HG02943 (cell line): ENCODE measurements around the gene UBXN6.

ENCODE experiments used
- ATAC-seq: cut with Tn5 transposase; IDR thresholded peaks from one replicate; pipeline ENCODE4 v1.9.1; 2021; ENCODE audit warnings: mild to moderate bottlenecking, low read depth, moderate library complexity; ENCODE audit not compliant: unreplicated experiment

The UBXN6 gene

GRCh38 chr19:4414800-4415321 lies 42.7 kb downstream of the UBXN6 start:
- ATAC-seq: no peak

DNA sequence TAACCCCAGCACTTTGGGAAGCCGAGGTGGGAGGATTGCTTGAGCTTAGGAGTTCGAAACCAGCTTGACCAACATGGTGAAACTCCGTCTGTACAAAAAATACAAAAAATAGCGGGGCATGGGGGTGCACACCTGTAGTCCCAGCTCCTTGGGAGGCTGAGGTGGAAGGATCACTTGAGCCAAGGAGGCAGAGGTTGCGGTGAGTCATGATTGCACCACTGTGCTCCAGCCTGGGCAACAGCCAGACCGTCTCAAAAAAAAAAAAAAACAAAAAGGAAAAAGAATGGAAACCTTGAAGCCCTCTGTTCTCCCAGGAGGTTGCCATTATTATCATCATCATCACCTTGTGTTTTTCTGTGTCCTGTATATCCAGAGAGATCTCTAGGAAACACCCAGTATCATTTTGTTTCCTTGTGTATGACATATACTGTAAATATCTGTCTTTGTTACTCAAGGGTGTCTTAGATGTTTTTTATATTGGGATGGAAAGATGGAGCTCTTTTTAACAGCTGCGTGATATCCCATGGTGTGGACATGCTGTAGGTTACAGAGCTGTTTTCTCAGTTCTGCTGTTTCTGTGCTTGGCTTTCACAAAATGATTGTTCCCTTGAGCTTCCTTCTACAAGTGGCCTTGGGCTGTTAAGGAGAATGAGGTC lies 43.3 kb downstream of the UBXN6 start:
- ATAC-seq: no peak

GRCh38 chr19:4413588-4413987 lies 44.0 kb downstream of the UBXN6 start:
- no peak for ATAC-seq

GRCh38 chr19:4409123-4409933 lies 48.3 kb downstream of the UBXN6 start:
- no peak for ATAC-seq

DNA sequence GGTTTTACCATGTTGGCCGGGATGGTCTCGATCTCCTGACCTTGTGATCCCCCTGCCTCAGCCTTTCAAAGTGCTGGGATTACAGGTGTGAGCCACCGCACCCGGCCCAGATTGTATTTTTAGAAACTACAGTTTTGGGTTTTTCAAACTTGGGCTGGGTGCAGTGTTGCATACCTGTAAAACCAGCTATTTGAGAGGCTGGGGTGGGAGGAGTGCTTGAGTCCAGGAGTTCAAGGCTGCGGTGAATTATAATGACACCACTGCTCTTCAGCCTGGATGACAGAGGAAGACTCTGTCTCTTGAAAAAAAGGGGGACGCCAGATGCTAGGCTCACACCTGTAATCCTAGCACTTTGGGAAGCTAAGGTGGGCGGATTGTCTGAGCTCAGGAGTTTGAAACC lies 51.0 kb downstream of the UBXN6 start:
- ATAC-seq: no peak

GRCh38 chr19:4405977-4406376 lies 51.6 kb downstream of the UBXN6 start:
- no peak for ATAC-seq

- ATAC-seq: no peak
Measured at GRCh38 chr19:4403005-4403761, 54.4 kb downstream of the UBXN6 start.

DNA sequence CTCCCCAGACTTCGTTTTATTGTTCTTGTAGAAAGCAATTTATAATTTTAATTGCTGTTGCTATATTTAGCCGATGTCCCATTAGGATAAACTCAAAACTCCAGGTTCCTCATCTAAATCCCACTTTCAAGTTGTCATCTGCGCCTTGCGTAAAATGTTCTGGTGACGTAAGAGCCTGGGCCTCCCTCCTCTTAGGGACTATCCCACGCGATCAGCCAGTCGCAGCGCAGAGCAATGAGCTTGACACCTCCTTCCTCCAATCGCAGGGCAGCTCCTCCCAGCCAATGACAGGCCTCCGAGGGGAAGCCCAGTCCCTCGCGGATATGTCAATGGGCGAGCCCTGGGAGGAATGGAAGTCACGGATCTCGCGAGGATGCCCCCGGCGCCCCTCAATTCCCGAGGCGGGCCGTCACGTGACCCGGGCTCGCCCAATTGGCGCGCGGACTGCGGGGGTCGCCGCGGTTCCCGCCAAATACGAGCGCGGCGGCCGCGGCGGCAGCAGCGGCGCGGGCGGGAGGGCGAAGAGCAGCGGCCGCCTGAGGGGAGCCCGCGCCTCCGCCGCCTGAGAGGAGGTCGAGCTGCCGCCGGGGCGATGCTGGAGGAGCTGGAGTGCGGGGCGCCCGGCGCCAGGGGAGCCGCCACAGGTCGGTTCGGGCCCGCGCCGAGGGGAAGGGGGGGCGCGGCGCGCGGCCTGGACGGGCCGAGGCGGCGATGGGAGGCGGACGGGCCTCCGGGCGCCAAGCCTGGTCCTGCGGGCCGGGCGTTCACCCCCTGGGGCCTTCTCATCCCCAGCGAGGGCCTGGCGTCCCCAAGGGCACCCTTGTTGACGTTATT lies 55.2 kb downstream of the UBXN6 start, which contains the start of gene CHAF1A:
Gene CHAF1A (plus strand): TSS at position 470 of the 834 bp plus-strand sequence. CDS start 123 bp downstream, at position 593.
- peak; percentile 76 for ATAC-seq

DNA sequence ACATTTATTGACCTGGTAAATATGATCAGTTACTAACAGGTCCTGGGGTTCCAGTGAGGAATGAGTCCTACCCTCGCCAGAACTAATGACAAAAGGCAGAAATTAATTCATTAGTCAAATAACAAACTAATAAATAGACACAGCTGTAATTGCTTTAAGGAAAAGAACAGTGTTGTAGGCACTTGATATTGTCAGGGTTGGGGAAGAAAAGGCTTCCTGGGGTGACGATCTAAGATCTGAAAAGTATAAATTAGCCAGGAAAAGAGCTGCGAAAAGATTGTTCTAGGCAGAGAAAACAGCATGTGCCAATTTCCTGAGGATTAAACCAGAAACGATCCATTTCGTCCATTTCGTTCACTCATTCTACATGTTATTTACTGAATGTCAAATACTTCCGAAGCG lies 55.8 kb downstream of the UBXN6 start:
- no peak for ATAC-seq

DNA sequence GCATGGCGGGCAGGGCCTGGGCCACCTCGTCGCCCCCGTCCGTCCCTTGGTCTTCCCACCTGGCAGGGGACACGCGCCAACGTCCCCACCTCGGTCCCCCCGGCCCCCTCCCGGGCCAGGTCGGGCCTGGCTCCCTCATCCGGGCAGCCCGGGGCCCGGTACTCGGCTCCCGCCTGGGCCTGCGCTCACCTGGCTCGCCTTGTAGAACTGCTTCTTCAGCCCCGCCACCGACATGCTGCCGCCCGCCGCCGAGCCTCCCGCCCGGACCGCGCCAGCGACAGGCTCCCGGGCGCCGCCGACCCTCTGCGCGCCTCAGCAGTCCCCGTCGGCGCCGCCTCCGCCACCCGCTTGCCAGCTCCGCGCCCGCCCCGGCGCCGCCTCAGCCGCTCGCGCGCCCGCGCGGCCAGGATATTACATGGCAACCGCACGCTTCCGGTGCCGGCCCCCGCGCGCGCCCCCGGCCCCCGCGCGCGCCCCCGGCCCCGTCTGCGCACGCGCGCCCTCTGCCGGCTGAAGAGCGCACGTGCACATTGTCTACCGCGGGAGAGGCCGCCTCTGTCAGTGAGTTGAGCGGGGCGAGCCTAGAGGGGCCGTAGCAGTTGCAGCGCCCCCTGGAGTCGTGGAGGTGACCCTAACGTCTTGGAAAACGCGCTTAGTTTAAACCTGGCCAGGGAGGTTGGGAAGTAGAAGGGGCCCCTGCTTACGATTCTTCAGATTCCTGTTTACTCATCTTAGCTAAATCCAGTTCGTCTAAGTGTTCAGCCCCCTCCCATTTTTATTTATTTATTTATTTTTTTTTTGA lies 57.3 kb downstream of the UBXN6 start, which contains the start of gene SH3GL1:
Gene SH3GL1 (minus strand): TSS at position 413 of the 802 bp plus-strand sequence. CDS start 179 bp downstream, at position 234.
- peak; percentile 48 for ATAC-seq

GRCh38 chr19:4399812-4400134 lies 57.8 kb downstream of the UBXN6 start:
- peak; percentile 14 for ATAC-seq

DNA sequence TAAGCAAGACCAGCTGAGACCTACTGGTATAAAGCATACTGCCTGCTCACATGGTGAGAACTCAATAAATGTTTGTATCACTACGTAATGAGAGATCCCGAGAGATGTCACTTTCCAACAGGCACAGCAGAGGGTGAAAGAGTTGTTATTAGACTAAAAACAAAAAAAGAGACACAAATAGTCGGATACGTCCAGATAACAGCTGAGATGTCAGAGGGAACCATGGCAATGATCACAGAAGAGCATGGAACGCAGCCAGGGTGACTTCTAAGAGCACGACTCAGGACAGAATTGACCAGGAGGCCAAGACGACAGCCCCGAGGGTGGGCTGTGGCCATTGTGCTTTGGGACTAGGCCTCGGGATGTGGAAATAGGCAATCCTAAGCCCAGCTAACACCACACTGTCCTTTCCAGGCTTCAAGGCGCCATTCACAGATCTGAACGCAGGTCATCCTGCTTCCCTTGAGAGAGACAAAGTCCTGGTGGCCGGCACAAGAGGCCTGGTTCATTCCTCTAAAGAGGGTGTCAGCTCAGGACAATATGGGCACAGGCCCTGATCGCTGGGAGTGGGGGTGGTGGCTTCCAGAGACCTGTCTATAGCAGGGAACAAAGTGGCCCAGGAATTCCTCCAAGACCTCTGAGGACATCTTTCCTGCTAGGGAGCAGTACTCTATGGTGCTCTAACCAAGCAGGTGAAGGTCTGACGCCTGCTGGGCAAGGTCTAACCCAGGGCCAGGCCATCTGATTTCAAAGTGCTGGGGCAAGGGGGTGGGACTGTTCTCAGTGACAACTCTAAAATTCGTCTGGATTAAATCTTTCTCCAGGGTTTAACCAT lies 60.4 kb downstream of the UBXN6 start:
- no peak for ATAC-seq
